PC-9 (cell line): ENCODE results near the gene SPDYE1. TPM values are rescaled to one million over a fixed set of nuclear protein-coding genes. Genes with fewer than 3 reads are reported as not detected.

ENCODE experiments used
- BruUV-seq: library from RNA; stranded (reverse); fragments of 400-500 nt; replicated peaks from 2 replicates; lab custom pipeline; 2021; lab: Mats Ljungman, UMichigan
- CTCF ChIA-PET: fragments of 300-600 bp; sonication (Branson Sonifier 250); formaldehyde crosslinking; loops from one replicate; lab custom pipeline; 2022; ENCODE audit warnings: antibody characterized with exemption; lab: Charles Lee
- POLR2A ChIA-PET: fragments of 300-600 bp; sonication (Branson Sonifier 250); formaldehyde crosslinking; loops from one replicate; lab custom pipeline; 2022; ENCODE audit warnings: antibody characterized with exemption; ENCODE audit not compliant: unreplicated experiment; lab: Charles Lee
- DNase-seq, 2 experiments: peaks; one replicate each; pipeline versions ENCODE4 v3.0.0 to v3.0.0-alpha.2; 2015 to 2022; ENCODE audit warnings: mixed read lengths in 1 of 2
- H2AFZ ChIP-seq: fragments of 200-600 bp; sonication (generic); 2 replicates; pipeline ENCODE4 v1.8.1; 2017; ENCODE audit warnings: antibody characterized with exemption
- H3F3A ChIP-seq: fragments of 200-600 bp; sonication (generic); 2 replicates; pipeline ENCODE4 v1.8.1; 2017; ENCODE audit warnings: antibody characterized with exemption, mild to moderate bottlenecking, low read depth; ENCODE audit not compliant: insufficient read depth
- H3K27ac ChIP-seq: fragments of 200-600 bp; sonication (generic); 2 replicates; pipeline ENCODE4 v1.6.1; 2016; ENCODE audit warnings: mixed run types
- H3K27me3 ChIP-seq: fragments of 200-600 bp; sonication (generic); 2 replicates; pipeline ENCODE4 v1.6.1; 2016; ENCODE audit warnings: low read depth, mixed run types; ENCODE audit not compliant: insufficient read depth
- H3K36me3 ChIP-seq: fragments of 200-600 bp; sonication (generic); 2 replicates; pipeline ENCODE4 v1.6.1; 2016; ENCODE audit warnings: low read depth, mixed run types
- H3K4me1 ChIP-seq: fragments of 200-600 bp; sonication (generic); replicated peaks from 2 replicates; pipeline ENCODE4 v1.6.1; 2016; ENCODE audit warnings: mixed run types; ENCODE audit not compliant: insufficient read depth
- H3K4me2 ChIP-seq: fragments of 200-600 bp; sonication (generic); 2 replicates; pipeline ENCODE4 v1.6.1; 2017; ENCODE audit warnings: mixed run types
- H3K4me3 ChIP-seq: fragments of 200-600 bp; sonication (generic); 2 replicates; pipeline ENCODE4 v1.6.1; 2016; ENCODE audit warnings: mixed run types
- H3K79me2 ChIP-seq: fragments of 200-600 bp; sonication (generic); 2 replicates; pipeline ENCODE4 v1.6.1; 2017; ENCODE audit warnings: low read depth, mixed run types
- H3K9me2 ChIP-seq: fragments of 200-600 bp; sonication (generic); 2 replicates; pipeline ENCODE4 v1.8.1; 2017; ENCODE audit warnings: mild to moderate bottlenecking; ENCODE audit not compliant: insufficient read depth
- H3K9me3 ChIP-seq: fragments of 200-600 bp; sonication (generic); 2 replicates; pipeline ENCODE4 v1.8.1; 2016; ENCODE audit warnings: low read depth; ENCODE audit not compliant: insufficient read depth
- H4K20me1 ChIP-seq: fragments of 200-600 bp; sonication (generic); 2 replicates; pipeline ENCODE4 v1.8.1; 2017; ENCODE audit not compliant: insufficient read depth
- EZH2 ChIP-seq: fragments of 200-600 bp; sonication (generic); IDR thresholded peaks from 2 replicates; pipeline ENCODE4 v1.8.0; 2017; ENCODE audit warnings: antibody characterized with exemption, low read depth
- intact Hi-C: fragments of 100-400 bp; cut with micrococcal nuclease; formaldehyde crosslinking; loops from one replicate; pipeline ENCODE4 v1.10.0; 2022; ENCODE audit not compliant: unreplicated experiment
- total RNA-seq: library from RNA; stranded (reverse); gene quantifications from 2 replicates; pipeline ENCODE4 v1.2.3, GENCODE V29; 2021
- TF ChIP-seq, protein P1 (sequence below): fragments of 200-600 bp; sonication (generic); conservative IDR thresholded peaks from 2 replicates; pipeline ENCODE4 v1.6.1; 2017; ENCODE audit warnings: mixed run types, antibody characterized with exemption, mild to moderate bottlenecking, moderate library complexity

Gene SPDYE1
- total RNA-seq, 1 experiment from 2014 or later: not detected

GRCh38 chr7:44043902-44044301, 46.2 kb downstream of the SPDYE1 start:
- Histone ChIP-seq H3K27ac (no peak overlapping the region), H3K36me3 (0 out of 2 replicates have a peak, but pooled peaks cover 6% of the 10 kb centered on the region), H3K4me3 (peak overlapping the region; percentile 85), H3K4me1 (peaks cover 14% of the 10 kb centered on the region), H3K9me3 (no peaks in the 10 kb centered on the region), H3K9me2 (no peaks in the 10 kb centered on the region), H4K20me1 (peaks cover 11% of the 10 kb centered on the region), H3K27me3 (no peaks in the 10 kb centered on the region), H3K4me2 (peak overlapping the region; percentile 100), H3K79me2 (peaks cover 41% of the 10 kb centered on the region), H3F3A (peaks cover 18% of the 10 kb centered on the region), H2AFZ (peak overlapping the region; percentile 100)
- CTCF ChIA-PET: interaction anchor here (0.7 kb wide), 1 partner anchor 24 kb away, joined by 4 read pairs; no protein-coding TSS in a partner anchor
- peak in 1 of 2 experiments; percentile 33 for DNase-seq
- intact Hi-C loops: loop anchor here (1.0 to 2.0 kb wide), 3 partner anchors 25 to 39 kb away; partner anchors contain the start of gene POLM
- POLR2A ChIA-PET: interaction anchor here (0.7 to 0.8 kb wide), 2 partner anchors 78 to 461 kb away, joined by 3 to 9 read pairs; partner anchors contain the start of gene STK17A
- TF ChIP-seq, protein P1, sequence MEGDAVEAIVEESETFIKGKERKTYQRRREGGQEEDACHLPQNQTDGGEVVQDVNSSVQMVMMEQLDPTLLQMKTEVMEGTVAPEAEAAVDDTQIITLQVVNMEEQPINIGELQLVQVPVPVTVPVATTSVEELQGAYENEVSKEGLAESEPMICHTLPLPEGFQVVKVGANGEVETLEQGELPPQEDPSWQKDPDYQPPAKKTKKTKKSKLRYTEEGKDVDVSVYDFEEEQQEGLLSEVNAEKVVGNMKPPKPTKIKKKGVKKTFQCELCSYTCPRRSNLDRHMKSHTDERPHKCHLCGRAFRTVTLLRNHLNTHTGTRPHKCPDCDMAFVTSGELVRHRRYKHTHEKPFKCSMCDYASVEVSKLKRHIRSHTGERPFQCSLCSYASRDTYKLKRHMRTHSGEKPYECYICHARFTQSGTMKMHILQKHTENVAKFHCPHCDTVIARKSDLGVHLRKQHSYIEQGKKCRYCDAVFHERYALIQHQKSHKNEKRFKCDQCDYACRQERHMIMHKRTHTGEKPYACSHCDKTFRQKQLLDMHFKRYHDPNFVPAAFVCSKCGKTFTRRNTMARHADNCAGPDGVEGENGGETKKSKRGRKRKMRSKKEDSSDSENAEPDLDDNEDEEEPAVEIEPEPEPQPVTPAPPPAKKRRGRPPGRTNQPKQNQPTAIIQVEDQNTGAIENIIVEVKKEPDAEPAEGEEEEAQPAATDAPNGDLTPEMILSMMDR: no peak
- no peak for TF ChIP-seq EZH2
- TSS peak; percentile 95 for BruUV-seq

GRCh38 chr7:44044315-44045225, 46.9 kb downstream of the SPDYE1 start, which contains the start of gene DBNL:
TSS of gene DBNL (plus strand) at chr7:44044702. CDS start at chr7:44044738, 36 bp downstream.
- DNase-seq: peak; percentile 92 to 97
- H3K4me3 ChIP-seq: peak within 1 kb of the TSS; percentile 85
- peaks cover 17% of the 10 kb centered on the region for H4K20me1 ChIP-seq
- no peaks in the 10 kb centered on the region for H3K9me2 ChIP-seq
- peaks cover 21% of the 10 kb centered on the region for H3F3A ChIP-seq
- intact Hi-C loops: loop anchor here (1.0 to 2.0 kb wide), 3 partner anchors 25 to 38 kb away; partner anchors contain the start of gene POLM
- CTCF ChIA-PET: interaction anchor here (0.7 kb wide), 1 partner anchor 24 kb away, joined by 4 read pairs; no protein-coding TSS in a partner anchor
- peaks cover 41% of the 10 kb centered on the region for H3K79me2 ChIP-seq
- no peak within 1 kb of the TSS for H3K27ac ChIP-seq
- TF ChIP-seq EZH2: no peak
- TF ChIP-seq, protein P1: no peak
- no peaks in the 10 kb centered on the region for H3K9me3 ChIP-seq
- H3K4me2 ChIP-seq: peak within 1 kb of the TSS; percentile 100
- peak within 1 kb of the TSS; percentile 100 for H2AFZ ChIP-seq
- no TSS peak for BruUV-seq
- peaks cover 14% of the 10 kb centered on the region for H3K4me1 ChIP-seq
- POLR2A ChIA-PET: interaction anchor here (0.5 to 0.8 kb wide), 5 partner anchors 19 to 462 kb away, joined by 3 to 9 read pairs (median 3); partner anchors contain the start of gene STK17A
- H3K27me3 ChIP-seq: no peaks in the 10 kb centered on the region
- 0 out of 2 replicates have a peak, but pooled peaks cover 7% of the 10 kb centered on the region for H3K36me3 ChIP-seq
